Measurements from ENCODE around the gene KRTAP5-5. TPM values are rescaled to one million over a fixed set of nuclear protein-coding genes. Genes with fewer than 3 reads are reported as not detected.

Gene KRTAP5-5
- total and polyA plus RNA-seq, 10 of the 15 experiments (the other 5 are each of a cell fraction or from before 2014, with no cell fraction given), result not detected

DNA sequence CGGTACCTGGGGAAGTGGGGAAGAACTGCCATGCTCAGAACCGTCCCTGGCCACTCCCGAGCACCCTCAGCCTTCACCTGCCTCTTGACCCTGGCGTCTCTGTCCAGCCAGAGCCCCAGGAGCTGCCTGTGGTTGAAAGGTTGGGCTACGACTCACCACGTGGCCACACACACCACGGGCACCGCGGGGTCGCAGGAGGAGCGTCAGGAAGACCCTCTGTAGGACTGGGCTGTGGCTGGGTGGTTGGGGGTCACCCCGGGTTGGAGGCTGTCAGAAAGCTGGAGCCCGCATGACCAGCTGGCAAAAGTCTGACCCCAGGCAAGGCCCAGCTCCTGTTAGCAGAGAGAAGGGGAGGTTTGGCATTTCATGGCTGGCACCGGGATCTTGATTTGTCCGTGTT is 11.5 kb downstream of the KRTAP5-5 start:
- Histone ChIP-seq H3K9me3 (replicated peaks; ENCODE audit: control insufficient read depth, insufficient read depth, low read length) (no peaks in the 10 kb centered on the region), H3K4me3 (no peak overlapping the region), H4K20me1 (ENCODE audit: control insufficient read depth, insufficient read depth) (no peaks in the 10 kb centered on the region), H3K4me2 (ENCODE audit: control insufficient read depth, insufficient read depth) (no peak overlapping the region), H3K27me3 (replicated peaks in 1 of 2; ENCODE audit: control insufficient read depth in 2 of 2, insufficient read depth in 2 of 2, low read length in 1 of 2) (no peaks in the 10 kb centered on the region; a peak in 2 of 4 replicates), H3K36me3 (ENCODE audit: control insufficient read depth in 2 of 2, insufficient read depth in 2 of 2, low read length in 1 of 2) (no peaks in the 10 kb centered on the region), H3K4me1 (ENCODE audit: control insufficient read depth, insufficient read depth, low read length) (no peaks in the 10 kb centered on the region), H3K27ac (ENCODE audit: control insufficient read depth, insufficient read depth) (no peak overlapping the region), H2AFZ (ENCODE audit: control insufficient read depth, low read depth, low read length) (no peak overlapping the region), H3K9ac (ENCODE audit: control insufficient read depth, insufficient read depth, low read length) (no peak overlapping the region), H3K79me2 (ENCODE audit: control insufficient read depth, insufficient read depth, low read length) (no peaks in the 10 kb centered on the region)
- ChIA-PET RAD21 (ENCODE audit: unreplicated experiment) (interaction anchor here (1.0 kb wide), 1 partner anchor 12 kb away, joined by 3 read pairs; no protein-coding TSS in a partner anchor), SMC1A (ENCODE audit: uncharacterized antibody, unreplicated experiment) (no interaction called here), POLR2A (no interaction called here), CTCF (interaction anchor here (3.6 kb wide), 1 partner anchor 11 kb away, joined by 23 read pairs; no protein-coding TSS in a partner anchor)
- intact Hi-C loops (cut with micrococcal nuclease; ENCODE audit: unreplicated experiment) (no loop called here), in situ Hi-C loops (cut with MboI) (no loop called here)
- BruUV-seq (replicated peaks), result no TSS peak
- FAIRE-seq (no peak), DNase-seq (ENCODE audit: low read depth, low spot score) (no peak), ATAC-seq (no peak)
- WGBS (ENCODE audit: insufficient coverage, insufficient replicate concordance, low lambda C conversion rate, missing lambda C conversion rate), result 37% methylated on average over 15 of the region's 15 CpGs
- no peak for TF ChIP-seq STAT3 (IDR thresholded peaks at IDR 0.05; ENCODE audit: low read depth, low read length)
- TF ChIP-seq, protein P1, sequence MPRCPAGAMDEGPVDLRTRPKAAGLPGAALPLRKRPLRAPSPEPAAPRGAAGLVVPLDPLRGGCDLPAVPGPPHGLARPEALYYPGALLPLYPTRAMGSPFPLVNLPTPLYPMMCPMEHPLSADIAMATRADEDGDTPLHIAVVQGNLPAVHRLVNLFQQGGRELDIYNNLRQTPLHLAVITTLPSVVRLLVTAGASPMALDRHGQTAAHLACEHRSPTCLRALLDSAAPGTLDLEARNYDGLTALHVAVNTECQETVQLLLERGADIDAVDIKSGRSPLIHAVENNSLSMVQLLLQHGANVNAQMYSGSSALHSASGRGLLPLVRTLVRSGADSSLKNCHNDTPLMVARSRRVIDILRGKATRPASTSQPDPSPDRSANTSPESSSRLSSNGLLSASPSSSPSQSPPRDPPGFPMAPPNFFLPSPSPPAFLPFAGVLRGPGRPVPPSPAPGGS (IDR thresholded peaks at IDR 0.05; ENCODE audit: borderline replicate concordance, insufficient read depth, low read depth, low read length, poor library complexity, severe bottlenecking), result no peak
- no peak for TF ChIP-seq STAT1 (conservative IDR thresholded peaks at IDR 0.05)
- no peak for TF ChIP-seq NRF1 (conservative IDR thresholded peaks at IDR 0.05; ENCODE audit: low read depth, low read length)
- no peak for TF ChIP-seq RAD51 (IDR thresholded peaks at IDR 0.05)
- no peak for TF ChIP-seq TAF1 (IDR thresholded peaks at IDR 0.05; ENCODE audit: borderline replicate concordance, low read depth, low read length)
- no peak for TF ChIP-seq MEF2B (IDR thresholded peaks at IDR 0.05; ENCODE audit: partially characterized antibody, poor library complexity, severe bottlenecking)
- TF ChIP-seq, protein P2, sequence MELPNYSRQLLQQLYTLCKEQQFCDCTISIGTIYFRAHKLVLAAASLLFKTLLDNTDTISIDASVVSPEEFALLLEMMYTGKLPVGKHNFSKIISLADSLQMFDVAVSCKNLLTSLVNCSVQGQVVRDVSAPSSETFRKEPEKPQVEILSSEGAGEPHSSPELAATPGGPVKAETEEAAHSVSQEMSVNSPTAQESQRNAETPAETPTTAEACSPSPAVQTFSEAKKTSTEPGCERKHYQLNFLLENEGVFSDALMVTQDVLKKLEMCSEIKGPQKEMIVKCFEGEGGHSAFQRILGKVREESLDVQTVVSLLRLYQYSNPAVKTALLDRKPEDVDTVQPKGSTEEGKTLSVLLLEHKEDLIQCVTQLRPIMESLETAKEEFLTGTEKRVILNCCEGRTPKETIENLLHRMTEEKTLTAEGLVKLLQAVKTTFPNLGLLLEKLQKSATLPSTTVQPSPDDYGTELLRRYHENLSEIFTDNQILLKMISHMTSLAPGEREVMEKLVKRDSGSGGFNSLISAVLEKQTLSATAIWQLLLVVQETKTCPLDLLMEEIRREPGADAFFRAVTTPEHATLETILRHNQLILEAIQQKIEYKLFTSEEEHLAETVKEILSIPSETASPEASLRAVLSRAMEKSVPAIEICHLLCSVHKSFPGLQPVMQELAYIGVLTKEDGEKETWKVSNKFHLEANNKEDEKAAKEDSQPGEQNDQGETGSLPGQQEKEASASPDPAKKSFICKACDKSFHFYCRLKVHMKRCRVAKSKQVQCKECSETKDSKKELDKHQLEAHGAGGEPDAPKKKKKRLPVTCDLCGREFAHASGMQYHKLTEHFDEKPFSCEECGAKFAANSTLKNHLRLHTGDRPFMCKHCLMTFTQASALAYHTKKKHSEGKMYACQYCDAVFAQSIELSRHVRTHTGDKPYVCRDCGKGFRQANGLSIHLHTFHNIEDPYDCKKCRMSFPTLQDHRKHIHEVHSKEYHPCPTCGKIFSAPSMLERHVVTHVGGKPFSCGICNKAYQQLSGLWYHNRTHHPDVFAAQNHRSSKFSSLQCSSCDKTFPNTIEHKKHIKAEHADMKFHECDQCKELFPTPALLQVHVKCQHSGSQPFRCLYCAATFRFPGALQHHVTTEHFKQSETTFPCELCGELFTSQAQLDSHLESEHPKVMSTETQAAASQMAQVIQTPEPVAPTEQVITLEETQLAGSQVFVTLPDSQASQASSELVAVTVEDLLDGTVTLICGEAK (IDR thresholded peaks at IDR 0.05; ENCODE audit: borderline replicate concordance), result no peak
- no peak for TF ChIP-seq SIN3A (IDR thresholded peaks at IDR 0.05; ENCODE audit: low read depth, low read length)
- TF ChIP-seq, protein P3, sequence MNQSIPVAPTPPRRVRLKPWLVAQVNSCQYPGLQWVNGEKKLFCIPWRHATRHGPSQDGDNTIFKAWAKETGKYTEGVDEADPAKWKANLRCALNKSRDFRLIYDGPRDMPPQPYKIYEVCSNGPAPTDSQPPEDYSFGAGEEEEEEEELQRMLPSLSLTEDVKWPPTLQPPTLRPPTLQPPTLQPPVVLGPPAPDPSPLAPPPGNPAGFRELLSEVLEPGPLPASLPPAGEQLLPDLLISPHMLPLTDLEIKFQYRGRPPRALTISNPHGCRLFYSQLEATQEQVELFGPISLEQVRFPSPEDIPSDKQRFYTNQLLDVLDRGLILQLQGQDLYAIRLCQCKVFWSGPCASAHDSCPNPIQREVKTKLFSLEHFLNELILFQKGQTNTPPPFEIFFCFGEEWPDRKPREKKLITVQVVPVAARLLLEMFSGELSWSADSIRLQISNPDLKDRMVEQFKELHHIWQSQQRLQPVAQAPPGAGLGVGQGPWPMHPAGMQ (IDR thresholded peaks at IDR 0.05; ENCODE audit: borderline replicate concordance), result no peak
